ENCODE data around the gene VLDLR. TPM values are rescaled to one million over a fixed set of nuclear protein-coding genes. Genes with fewer than 3 reads are reported as not detected.

VLDLR gene
- total and polyA plus RNA-seq, 2 of the 13 experiments (the other 11 are each of a cell fraction or from before 2014, with no cell fraction given), result 3.4 to 10.5 TPM

DNA sequence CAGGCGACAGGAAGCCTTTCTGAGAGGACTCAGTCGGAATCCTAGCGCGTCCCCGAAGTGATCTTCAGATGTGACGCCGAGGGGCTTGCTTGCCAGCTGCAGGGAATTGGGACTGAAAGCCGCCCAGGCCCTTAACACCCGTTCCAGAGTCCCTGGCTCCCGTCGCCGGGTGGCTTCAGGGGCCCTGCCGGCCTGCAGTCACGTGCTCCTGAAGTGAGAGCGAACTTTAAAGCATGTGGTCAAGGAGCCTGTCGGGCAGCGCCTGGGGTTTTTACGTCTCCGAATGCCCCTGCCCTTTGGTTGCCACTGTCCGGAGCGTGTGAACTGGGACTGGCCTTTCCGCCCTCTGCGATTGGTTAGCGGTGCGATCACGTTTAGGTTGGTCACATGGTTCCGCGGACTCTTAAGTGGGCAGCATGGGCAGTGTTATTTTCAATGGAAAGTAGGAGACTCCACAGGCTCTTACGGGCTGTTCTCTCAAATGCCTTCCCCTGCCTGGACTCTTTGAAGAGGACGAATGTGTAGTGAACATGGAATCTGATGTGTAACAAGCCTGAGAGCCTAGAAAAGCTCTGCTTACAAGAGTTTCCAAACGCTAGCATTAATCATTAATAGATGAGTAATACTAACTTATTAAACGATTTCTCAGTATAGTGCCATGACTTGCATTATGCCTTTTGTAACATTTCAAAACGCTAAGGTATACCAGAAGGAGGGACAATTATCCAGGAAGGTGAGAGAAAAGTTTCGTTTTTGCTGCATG is 1.9 kb downstream of the VLDLR start (continued):
- TF ChIP-seq ZNF280D (CRISPR knock-in tag; IDR thresholded peaks at IDR 0.05), result 0 out of 2 replicates have a peak, but pooled peaks have one; percentile 39
- TF ChIP-seq EZH2 (conservative IDR thresholded peaks at IDR 0.05; ENCODE audit: low read depth, low read length), result 0 out of 2 replicates have a peak, but pooled peaks have one; percentile 11
- TF ChIP-seq, protein P1, sequence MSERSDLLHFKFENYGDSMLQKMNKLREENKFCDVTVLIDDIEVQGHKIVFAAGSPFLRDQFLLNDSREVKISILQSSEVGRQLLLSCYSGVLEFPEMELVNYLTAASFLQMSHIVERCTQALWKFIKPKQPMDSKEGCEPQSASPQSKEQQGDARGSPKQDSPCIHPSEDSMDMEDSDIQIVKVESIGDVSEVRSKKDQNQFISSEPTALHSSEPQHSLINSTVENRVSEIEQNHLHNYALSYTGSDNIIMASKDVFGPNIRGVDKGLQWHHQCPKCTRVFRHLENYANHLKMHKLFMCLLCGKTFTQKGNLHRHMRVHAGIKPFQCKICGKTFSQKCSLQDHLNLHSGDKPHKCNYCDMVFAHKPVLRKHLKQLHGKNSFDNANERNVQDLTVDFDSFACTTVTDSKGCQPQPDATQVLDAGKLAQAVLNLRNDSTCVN (CRISPR knock-in tag; IDR thresholded peaks at IDR 0.05; ENCODE audit: borderline replicate concordance), result no peak; the same call in 1 of the 2 replicates
- 0 out of 2 replicates have a peak, but pooled peaks have one; percentile 27 for TF ChIP-seq ZNF782 (CRISPR knock-in tag; IDR thresholded peaks at IDR 0.05; ENCODE audit: borderline replicate concordance)
- peak; percentile 61; the same call in 1 of the 2 replicates for TF ChIP-seq MYC (CRISPR knock-in tag; IDR thresholded peaks at IDR 0.05; ENCODE audit: borderline replicate concordance)
- TF ChIP-seq JUNB (CRISPR knock-in tag; IDR thresholded peaks at IDR 0.05; ENCODE audit: borderline replicate concordance), result peak; percentile 59; the same call in 1 of the 2 replicates
- TF ChIP-seq ZNF224 (CRISPR knock-in tag; IDR thresholded peaks at IDR 0.05), result no peak
- no peak for TF ChIP-seq ATF5 (CRISPR knock-in tag; IDR thresholded peaks at IDR 0.05; ENCODE audit: low read depth)
- TF ChIP-seq ARHGAP35 (CRISPR knock-in tag; IDR thresholded peaks at IDR 0.05; ENCODE audit: borderline replicate concordance), result 0 out of 2 replicates have a peak, but pooled peaks have one; percentile 37
- 0 out of 2 replicates have a peak, but pooled peaks have one; percentile 34 for TF ChIP-seq KLF11 (CRISPR knock-in tag; IDR thresholded peaks at IDR 0.05)
- TF ChIP-seq HNRNPL (IDR thresholded peaks at IDR 0.05; ENCODE audit: low read depth, low read length), result 0 out of 2 replicates have a peak, but pooled peaks have one; percentile 48
- TF ChIP-seq ERF (CRISPR knock-in tag; IDR thresholded peaks at IDR 0.05), result peak; percentile 59; the same call in 1 of the 2 replicates
- no peak for TF ChIP-seq HNF4G (IDR thresholded peaks at IDR 0.05; ENCODE audit: borderline replicate concordance, low read depth, low read length)
- no peak for TF ChIP-seq HNF4G (CRISPR knock-in tag; IDR thresholded peaks at IDR 0.05; ENCODE audit: borderline replicate concordance, low read depth)
- TF ChIP-seq ZNF292 (CRISPR knock-in tag; IDR thresholded peaks at IDR 0.05; ENCODE audit: borderline replicate concordance, low read depth), result 0 out of 2 replicates have a peak, but pooled peaks have one; percentile 32
- TF ChIP-seq RXRA (CRISPR knock-in tag; IDR thresholded peaks at IDR 0.05), result 0 out of 2 replicates have a peak, but pooled peaks have one; percentile 38
- TF ChIP-seq, protein P2, sequence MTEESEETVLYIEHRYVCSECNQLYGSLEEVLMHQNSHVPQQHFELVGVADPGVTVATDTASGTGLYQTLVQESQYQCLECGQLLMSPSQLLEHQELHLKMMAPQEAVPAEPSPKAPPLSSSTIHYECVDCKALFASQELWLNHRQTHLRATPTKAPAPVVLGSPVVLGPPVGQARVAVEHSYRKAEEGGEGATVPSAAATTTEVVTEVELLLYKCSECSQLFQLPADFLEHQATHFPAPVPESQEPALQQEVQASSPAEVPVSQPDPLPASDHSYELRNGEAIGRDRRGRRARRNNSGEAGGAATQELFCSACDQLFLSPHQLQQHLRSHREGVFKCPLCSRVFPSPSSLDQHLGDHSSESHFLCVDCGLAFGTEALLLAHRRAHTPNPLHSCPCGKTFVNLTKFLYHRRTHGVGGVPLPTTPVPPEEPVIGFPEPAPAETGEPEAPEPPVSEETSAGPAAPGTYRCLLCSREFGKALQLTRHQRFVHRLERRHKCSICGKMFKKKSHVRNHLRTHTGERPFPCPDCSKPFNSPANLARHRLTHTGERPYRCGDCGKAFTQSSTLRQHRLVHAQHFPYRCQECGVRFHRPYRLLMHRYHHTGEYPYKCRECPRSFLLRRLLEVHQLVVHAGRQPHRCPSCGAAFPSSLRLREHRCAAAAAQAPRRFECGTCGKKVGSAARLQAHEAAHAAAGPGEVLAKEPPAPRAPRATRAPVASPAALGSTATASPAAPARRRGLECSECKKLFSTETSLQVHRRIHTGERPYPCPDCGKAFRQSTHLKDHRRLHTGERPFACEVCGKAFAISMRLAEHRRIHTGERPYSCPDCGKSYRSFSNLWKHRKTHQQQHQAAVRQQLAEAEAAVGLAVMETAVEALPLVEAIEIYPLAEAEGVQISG (CRISPR knock-in tag; IDR thresholded peaks at IDR 0.05), result peak; percentile 25; the same call in 1 of the 2 replicates
- peak; percentile 50; the same call in 1 of the 2 replicates for TF ChIP-seq MXD4 (CRISPR knock-in tag; IDR thresholded peaks at IDR 0.05)
- peak; percentile 39; the same call in 1 of the 2 replicates for TF ChIP-seq ZNF33B (CRISPR knock-in tag; IDR thresholded peaks at IDR 0.05)
- no peak for TF ChIP-seq RFX3 (CRISPR knock-in tag; IDR thresholded peaks at IDR 0.05)
- 0 out of 2 replicates have a peak, but pooled peaks have one; percentile 29 for TF ChIP-seq ZFX (CRISPR knock-in tag; IDR thresholded peaks at IDR 0.05; ENCODE audit: low read depth)
